GM21825 (cell line): Measurements from ENCODE around the gene GALP.
A peak's percentile ranks its signal among the peaks of the same experiment; 100 is the strongest.
"Not testable (repeated sequence)": the region's sequence is repeated elsewhere in the genome, so short reads cannot be mapped to it uniquely, and the experiment has no call there.

Experiments
- ATAC-seq: cut with Tn5 transposase; IDR thresholded peaks from one replicate; pipeline ENCODE4 v1.9.1; 2021; ENCODE audit warnings: mild to moderate bottlenecking, moderate library complexity; ENCODE audit not compliant: unreplicated experiment

Gene GALP

GRCh38 chr19:56175861-56176307 is at the start of gene GALP:
GALP (plus strand) TSS chr19:56176008; CDS start chr19:56177109, 1,101 bp downstream.
- ATAC-seq, result not testable (repeated sequence)

- no peak for ATAC-seq
Measured at GRCh38 chr19:56126983-56127780, 48.6 kb upstream of the GALP start.

GRCh38 chr19:56130006-56130405 is 45.8 kb upstream of the GALP start:
- no peak for ATAC-seq

GRCh38 chr19:56131651-56132050 is 44.2 kb upstream of the GALP start:
- ATAC-seq, result no peak

GRCh38 chr19:56132316-56132822 is 43.4 kb upstream of the GALP start:
- no peak for ATAC-seq

- ATAC-seq, result no peak
Measured at GRCh38 chr19:56133858-56134653, 41.8 kb upstream of the GALP start.

GRCh38 chr19:56134654-56134921 is 41.2 kb upstream of the GALP start:
- no peak for ATAC-seq

- no peak for ATAC-seq
Measured at GRCh38 chr19:56136362-56136761, 39.4 kb upstream of the GALP start.

- ATAC-seq, result no peak
Measured at GRCh38 chr19:56137405-56137804, 38.4 kb upstream of the GALP start.

- ATAC-seq, result no peak
Measured at GRCh38 chr19:56138069-56138468, 37.7 kb upstream of the GALP start.

- ATAC-seq, result no peak
Measured at GRCh38 chr19:56139847-56140582, 35.8 kb upstream of the GALP start.

- peak; percentile 85 for ATAC-seq
Measured at GRCh38 chr19:56140583-56141416, 35.0 kb upstream of the GALP start, which contains the start of gene ZNF444. ZNF444 (plus strand) TSS chr19:56141287; CDS start chr19:56146912, 5,625 bp downstream.

GRCh38 chr19:56141417-56141993 is 34.3 kb upstream of the GALP start:
- ATAC-seq, result no peak

- no peak for ATAC-seq
Measured at GRCh38 chr19:56142087-56142787, 33.6 kb upstream of the GALP start.

GRCh38 chr19:56142897-56143434 is 32.8 kb upstream of the GALP start:
- ATAC-seq, result no peak

- ATAC-seq, result no peak
Measured at GRCh38 chr19:56144376-56144775, 31.4 kb upstream of the GALP start.

GRCh38 chr19:56144831-56145230 is 31.0 kb upstream of the GALP start:
- no peak for ATAC-seq

- ATAC-seq, result no peak
Measured at GRCh38 chr19:56145698-56146097, 30.1 kb upstream of the GALP start.

GRCh38 chr19:56146904-56147303 is 28.9 kb upstream of the GALP start:
- ATAC-seq, result no peak
